Measurements from ENCODE around the gene RTN4R.
"Not testable (repeated sequence)": the region's sequence is repeated elsewhere in the genome, so short reads cannot be mapped to it uniquely, and the experiment has no call there.

RTN4R gene

DNA sequence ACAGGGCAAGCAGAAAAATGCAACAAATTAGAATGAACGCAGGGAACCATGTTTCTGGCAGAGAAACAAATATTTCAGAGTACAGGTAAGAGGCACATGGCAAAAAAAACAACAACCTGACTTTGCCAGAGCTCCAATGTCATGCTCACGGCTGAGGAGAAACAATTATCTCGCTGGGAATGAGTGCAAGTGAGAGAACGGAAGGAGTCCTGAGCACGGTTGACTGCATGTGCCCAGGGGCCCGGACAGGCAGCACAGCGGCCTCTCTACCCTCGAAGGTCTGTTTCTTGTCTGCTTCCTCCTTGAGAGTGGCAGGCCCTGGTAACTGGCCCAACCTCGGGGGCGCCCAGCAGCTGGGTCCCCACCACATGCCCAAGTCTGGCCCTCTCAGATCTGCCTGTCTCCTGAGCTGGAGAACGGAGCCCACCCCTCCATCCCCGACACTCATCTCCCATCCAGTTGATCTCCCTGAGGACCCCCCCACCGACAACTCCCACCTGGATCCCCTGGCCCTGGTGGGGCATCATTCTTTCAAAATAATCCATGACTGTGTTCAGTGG is 24.6 kb upstream of the RTN4R start:
- no peaks in the 10 kb centered on the region for H3K4me1 Mint-ChIP-seq
- peaks cover 44% of the 10 kb centered on the region for H3K27me3 Mint-ChIP-seq (ENCODE audit: low read depth)
- no peak overlapping the region for H3K27ac Mint-ChIP-seq
- no peak for TF ChIP-seq CTCF (IDR thresholded peaks at IDR 0.05; ENCODE audit: unreplicated experiment in 3 of 3)
- H3K9me3 Mint-ChIP-seq, result no peaks in the 10 kb centered on the region
- H3K4me3 Mint-ChIP-seq, result no peak overlapping the region
- no peaks in the 10 kb centered on the region for H3K36me3 Mint-ChIP-seq (ENCODE audit: low read depth)

- no peak for TF ChIP-seq CTCF (IDR thresholded peaks at IDR 0.05; ENCODE audit: unreplicated experiment in 3 of 3)
- Mint-ChIP-seq H3K4me1 (no peaks in the 10 kb centered on the region), H3K36me3 (ENCODE audit: low read depth) (no peaks in the 10 kb centered on the region), H3K4me3 (no peak overlapping the region), H3K9me3 (no peaks in the 10 kb centered on the region), H3K27ac (no peak overlapping the region), H3K27me3 (ENCODE audit: low read depth) (peaks cover 37% of the 10 kb centered on the region)
Measured at GRCh38 chr22:20292108-20292507, 24.0 kb upstream of the RTN4R start.

- Mint-ChIP-seq H3K9me3 (no peaks in the 10 kb centered on the region), H3K4me3 (no peak overlapping the region), H3K4me1 (no peaks in the 10 kb centered on the region), H3K27me3 (ENCODE audit: low read depth) (peaks cover 32% of the 10 kb centered on the region), H3K36me3 (ENCODE audit: low read depth) (no peaks in the 10 kb centered on the region), H3K27ac (no peak overlapping the region)
- TF ChIP-seq CTCF (IDR thresholded peaks at IDR 0.05; ENCODE audit: unreplicated experiment in 3 of 3), result no peak
Measured at GRCh38 chr22:20291604-20292063, 23.5 kb upstream of the RTN4R start.

DNA sequence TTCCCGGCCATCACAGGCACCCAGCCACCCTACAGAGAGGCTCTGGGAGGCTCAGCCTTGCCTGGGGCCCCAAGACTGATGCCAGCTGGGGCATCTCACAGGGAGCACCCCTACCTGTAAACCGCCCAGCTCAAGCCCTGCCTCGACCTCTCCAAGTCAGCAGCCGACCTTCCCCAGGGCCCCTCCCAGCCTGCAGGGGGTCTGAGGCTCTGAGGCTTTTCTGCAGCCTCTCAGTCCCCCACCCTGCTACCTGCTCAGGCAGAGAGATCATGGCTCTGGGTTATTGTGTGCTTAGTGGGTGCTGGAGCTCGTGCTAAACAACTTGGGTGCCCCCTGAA is 23.1 kb upstream of the RTN4R start:
- TF ChIP-seq CTCF (IDR thresholded peaks at IDR 0.05; ENCODE audit: unreplicated experiment in 3 of 3), result no peak
- no peak overlapping the region for H3K4me3 Mint-ChIP-seq
- H3K4me1 Mint-ChIP-seq, result no peaks in the 10 kb centered on the region
- H3K9me3 Mint-ChIP-seq, result no peaks in the 10 kb centered on the region
- H3K36me3 Mint-ChIP-seq (ENCODE audit: low read depth), result no peaks in the 10 kb centered on the region
- H3K27me3 Mint-ChIP-seq (ENCODE audit: low read depth), result peaks cover 32% of the 10 kb centered on the region
- no peak overlapping the region for H3K27ac Mint-ChIP-seq

- Mint-ChIP-seq H3K9me3 (no peaks in the 10 kb centered on the region), H3K27ac (no peak overlapping the region), H3K4me1 (no peaks in the 10 kb centered on the region), H3K36me3 (ENCODE audit: low read depth) (no peaks in the 10 kb centered on the region), H3K4me3 (no peak overlapping the region), H3K27me3 (ENCODE audit: low read depth) (peaks cover 30% of the 10 kb centered on the region)
- TF ChIP-seq CTCF (IDR thresholded peaks at IDR 0.05; ENCODE audit: unreplicated experiment in 3 of 3), result no peak
Measured at GRCh38 chr22:20290578-20291248, 22.6 kb upstream of the RTN4R start.

- Mint-ChIP-seq H3K9me3 (no peaks in the 10 kb centered on the region), H3K27me3 (ENCODE audit: low read depth) (peaks cover 25% of the 10 kb centered on the region), H3K4me3 (no peak overlapping the region), H3K27ac (no peak overlapping the region), H3K4me1 (no peaks in the 10 kb centered on the region), H3K36me3 (ENCODE audit: low read depth) (no peaks in the 10 kb centered on the region)
- TF ChIP-seq CTCF (IDR thresholded peaks at IDR 0.05; ENCODE audit: unreplicated experiment in 3 of 3), result no peak
Measured at GRCh38 chr22:20290045-20290392, 21.9 kb upstream of the RTN4R start.

DNA sequence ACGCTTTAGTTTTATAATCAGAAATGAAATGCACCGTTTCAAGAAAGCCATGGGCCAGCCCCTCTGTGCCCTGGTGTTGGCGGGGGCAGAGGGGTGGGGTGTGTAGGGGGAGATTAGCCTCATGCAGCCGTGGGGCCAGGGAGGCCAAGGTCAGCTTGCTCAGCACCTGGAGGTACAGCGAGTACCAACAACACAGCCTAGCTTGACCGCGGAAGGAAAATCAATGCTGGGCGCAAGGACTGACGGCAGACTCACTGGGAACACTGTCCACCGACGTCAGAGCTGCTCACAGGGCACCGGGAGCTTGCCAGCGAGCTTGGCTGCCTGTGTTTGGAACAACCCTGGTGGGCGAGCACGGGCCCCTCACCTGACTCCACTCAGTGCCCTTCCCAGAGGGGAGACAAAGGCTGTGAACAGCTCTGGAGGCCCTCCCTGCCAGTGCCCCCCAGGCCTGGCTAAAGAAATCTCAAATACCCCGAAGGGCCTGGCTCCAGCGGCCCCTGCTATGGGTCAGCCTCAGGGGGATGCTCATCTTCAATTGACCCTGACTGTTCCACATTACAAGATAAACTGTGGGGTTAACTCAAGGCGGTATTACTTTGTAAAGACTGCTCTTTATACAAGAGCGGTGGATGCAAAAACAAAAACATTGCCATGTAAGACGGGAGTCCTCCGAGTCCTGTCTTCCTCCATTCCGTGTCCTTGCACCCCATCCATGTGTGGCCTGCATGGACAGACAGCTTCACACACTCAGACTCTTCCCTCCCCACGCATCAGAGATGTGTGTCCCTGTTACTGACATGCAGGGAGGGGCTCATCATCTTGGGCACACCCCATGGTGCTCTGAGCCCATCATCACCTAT is 21.3 kb upstream of the RTN4R start:
- not testable (repeated sequence) for H3K9me3 Mint-ChIP-seq; H3K4me3 Mint-ChIP-seq; H3K36me3 Mint-ChIP-seq (ENCODE audit: low read depth); H3K27ac Mint-ChIP-seq; H3K4me1 Mint-ChIP-seq
- H3K27me3 Mint-ChIP-seq (ENCODE audit: low read depth), result peaks cover 23% of the 10 kb centered on the region

DNA sequence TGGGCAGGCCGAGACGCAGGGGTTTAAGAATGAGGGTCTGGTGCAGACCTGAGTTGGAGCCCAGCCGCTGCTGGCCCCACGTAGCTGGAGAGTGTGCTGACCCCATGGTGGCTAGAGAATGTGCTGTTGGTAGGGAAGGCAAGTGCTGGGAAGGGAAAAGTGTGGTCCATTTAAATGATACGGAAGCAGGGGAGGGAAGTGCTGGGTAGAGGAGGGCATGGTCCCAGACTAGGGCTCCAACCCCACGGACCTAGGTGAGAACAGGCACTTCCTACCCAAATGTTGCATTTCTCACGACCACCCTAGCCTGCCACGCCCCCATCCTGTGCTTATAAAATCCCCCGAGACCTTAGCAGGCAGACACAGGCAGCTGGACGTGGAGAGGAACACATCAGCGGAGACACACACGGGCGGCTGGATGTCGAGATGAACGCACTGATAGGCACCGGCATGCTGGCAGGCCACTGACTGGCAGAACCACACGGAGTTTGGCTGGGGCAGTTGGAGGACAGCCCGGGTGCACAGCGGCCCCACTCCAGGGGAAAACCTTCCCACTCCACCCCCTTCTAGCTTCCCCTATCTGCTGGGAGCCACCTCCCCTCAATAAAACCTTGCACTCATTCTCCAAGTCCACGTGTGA is 18.8 kb upstream of the RTN4R start:
- H3K36me3 Mint-ChIP-seq (ENCODE audit: low read depth); H3K27me3 Mint-ChIP-seq (ENCODE audit: low read depth); H3K9me3 Mint-ChIP-seq; H3K4me1 Mint-ChIP-seq; H3K27ac Mint-ChIP-seq; H3K4me3 Mint-ChIP-seq: not testable (repeated sequence)
